Testis (tissue), 2 donors: ENCODE data around the gene ADAMTS12.

Experiments
- CTCF ChIP-seq, 3 experiments: fragments of 450-650 bp in 2 of 3; fragments of 200-600 bp in 1 of 3; sonication (generic) in 1 of 3; IDR thresholded peaks; one replicate each; pipeline ENCODE4 v1.5.1; 2016 to 2019; ENCODE audit warnings: antibody characterized with exemption in 3 of 3, mild to moderate bottlenecking in 2 of 3, moderate library complexity in 1 of 3
- POLR2A ChIP-seq: fragments of 450-650 bp; IDR thresholded peaks from one replicate; pipeline ENCODE4 v1.6.1; 2017; ENCODE audit warnings: antibody characterized with exemption, mild to moderate bottlenecking, moderate library complexity

- TF ChIP-seq CTCF (IDR thresholded peaks at IDR 0.05): no peak
- no peak for TF ChIP-seq POLR2A
Observed at GRCh38 chr5:33824516-33825195, 67.1 kb downstream of the ADAMTS12 start.
